GM12875 (cell line): Measurements from ENCODE around the gene GPR3.
A peak's percentile ranks its signal among the peaks of the same experiment; 100 is the strongest.
"Not testable (repeated sequence)": the region's sequence is repeated elsewhere in the genome, so short reads cannot be mapped to it uniquely, and the experiment has no call there.

Experiments
- H3K4me3 ChIP-seq: one replicate; pipeline ENCODE4 v1.5.1; 2011; ENCODE audit warnings: low read depth, low read length, control low read depth
- CTCF ChIP-seq: IDR thresholded peaks from 2 replicates; pipeline ENCODE4 v1.5.1; 2011; ENCODE audit warnings: low read depth, mild to moderate bottlenecking, control low read depth, inconsistent platforms, low read length, moderate library complexity, borderline replicate concordance; ENCODE audit not compliant: insufficient read depth

Gene GPR3

GRCh38 chr1:27403065-27403726 is 10.8 kb downstream of the GPR3 start:
- H3K4me3 ChIP-seq, result no peak overlapping the region
- peak; percentile 49; the same call in 1 of the 2 replicates for TF ChIP-seq CTCF

- no peak for TF ChIP-seq CTCF
- H3K4me3 ChIP-seq, result no peak overlapping the region
Observed at GRCh38 chr1:27403931-27404330, 11.5 kb downstream of the GPR3 start.

GRCh38 chr1:27405074-27405473 is 12.7 kb downstream of the GPR3 start:
- no peak for TF ChIP-seq CTCF
- no peak overlapping the region for H3K4me3 ChIP-seq

GRCh38 chr1:27405598-27406361 is 13.4 kb downstream of the GPR3 start:
- not testable (repeated sequence) for H3K4me3 ChIP-seq

GRCh38 chr1:27406362-27406680 is 13.9 kb downstream of the GPR3 start:
- no peak for TF ChIP-seq CTCF

GRCh38 chr1:27406791-27407190 is 14.4 kb downstream of the GPR3 start:
- H3K4me3 ChIP-seq, result not testable (repeated sequence)

More at GRCh38 chr1:27406362-27406680, 13.9 kb downstream of the GPR3 start:
- no peak overlapping the region for H3K4me3 ChIP-seq

GRCh38 chr1:27408151-27408550 is 15.7 kb downstream of the GPR3 start:
- H3K4me3 ChIP-seq, result no peak overlapping the region
- no peak for TF ChIP-seq CTCF

- no peak for TF ChIP-seq CTCF
- H3K4me3 ChIP-seq, result no peak overlapping the region
Observed at GRCh38 chr1:27409669-27410068, 17.2 kb downstream of the GPR3 start.
